Erythroblast (primary cell): ENCODE results near the gene MPPED1.

ENCODE experiments used
- DNase-seq, 2 experiments: peaks; one replicate each; lab custom pipeline; 2025; lab: John Stamatoyannopoulos, UW
- GATA1 ChIP-seq: IDR thresholded peaks from 2 replicates; pipeline ENCODE4 v1.6.1; 2011; ENCODE audit warnings: low read depth, mild to moderate bottlenecking, control low read depth, low read length, moderate library complexity
- POLR2A ChIP-seq: IDR thresholded peaks from 2 replicates; pipeline ENCODE4 v1.6.1; 2011; ENCODE audit warnings: mild to moderate bottlenecking, low read length

The MPPED1 gene

DNA sequence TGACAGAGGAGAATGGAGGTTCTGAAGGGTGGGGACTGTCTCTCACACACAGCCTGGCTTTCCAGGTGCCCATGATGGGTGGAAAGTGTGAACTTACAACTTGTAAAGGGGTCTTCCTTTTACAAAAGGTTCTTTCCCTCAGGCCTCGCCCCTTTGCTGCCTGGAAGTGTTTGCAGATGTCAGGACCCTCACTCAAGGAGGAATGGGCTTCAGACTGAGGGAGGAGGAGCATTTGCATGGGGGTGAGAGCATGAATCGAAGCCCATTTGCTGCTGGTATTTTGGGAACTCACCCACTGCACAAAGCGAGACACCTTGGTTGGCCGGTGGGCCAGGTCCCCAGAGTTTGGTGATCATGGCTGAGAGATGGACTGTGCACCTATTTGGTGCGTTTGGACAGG lies 25.1 kb downstream of the MPPED1 start:
- TF ChIP-seq POLR2A (no peak), GATA1 (no peak)
- DNase-seq = no peak

DNA sequence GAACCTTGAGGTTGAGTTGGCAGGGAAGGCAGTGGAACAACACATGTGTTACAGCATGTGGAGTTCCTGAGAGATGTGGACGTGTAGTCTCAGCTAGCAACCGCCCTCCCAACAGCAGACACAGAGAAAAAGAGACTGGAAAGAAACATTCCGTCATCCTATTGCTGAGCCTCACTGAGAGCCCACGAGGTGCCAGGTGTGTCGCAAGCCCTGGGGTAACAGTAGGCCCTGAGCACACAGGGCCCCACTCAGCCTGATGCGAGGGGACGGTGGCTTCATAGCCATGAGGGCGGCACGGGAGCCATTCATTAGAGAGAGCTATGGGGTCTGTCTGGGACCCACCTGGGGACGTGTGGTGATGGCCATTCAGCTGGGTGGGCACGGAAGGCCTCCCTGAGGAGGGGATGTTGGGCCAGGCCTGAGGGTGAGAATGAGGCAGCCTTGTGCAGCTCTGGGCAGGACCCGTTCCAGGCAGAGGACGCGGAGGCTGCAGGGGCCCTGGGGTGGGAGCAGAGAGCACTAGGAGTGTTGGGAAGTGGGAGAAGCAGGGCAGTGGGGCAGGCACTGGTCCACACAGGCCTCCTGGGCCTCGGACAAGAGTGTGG lies 26.2 kb downstream of the MPPED1 start:
- no peak for DNase-seq
- TF ChIP-seq POLR2A (no peak), GATA1 (no peak)

DNA sequence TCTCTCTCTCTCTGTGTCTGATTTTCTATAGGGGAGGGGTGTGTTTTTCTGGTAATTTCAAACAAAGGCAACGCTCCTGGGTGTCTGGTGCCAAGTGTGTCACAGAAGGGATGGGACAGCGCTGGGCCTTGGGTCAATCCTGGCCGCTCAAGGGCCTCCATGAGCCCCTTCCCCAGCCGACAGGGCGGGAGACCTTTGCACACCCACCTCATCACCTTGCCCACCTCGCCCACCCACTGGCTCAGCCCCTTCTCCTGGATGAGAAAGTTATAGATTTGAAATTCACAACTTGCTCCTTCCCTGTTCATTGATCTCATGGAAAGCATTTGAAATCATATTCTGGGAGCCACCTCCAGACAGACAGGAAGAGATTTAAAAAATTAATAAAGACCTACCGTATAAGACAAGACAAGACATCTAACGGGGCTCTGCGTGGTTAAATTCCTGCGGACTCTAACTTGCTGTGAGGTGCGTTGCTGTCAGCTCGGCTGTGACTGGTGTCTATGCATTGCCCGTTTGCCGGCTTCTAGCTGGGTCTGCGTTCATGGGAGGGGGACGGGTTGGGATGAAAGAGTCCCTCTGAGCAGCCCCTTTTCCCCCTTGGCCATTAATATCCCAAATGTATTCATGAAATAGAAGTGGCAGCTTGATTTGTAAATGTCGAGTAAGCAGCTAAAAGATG lies 27.0 kb downstream of the MPPED1 start:
- TF ChIP-seq POLR2A (no peak), GATA1 (no peak)
- DNase-seq = no peak

DNA sequence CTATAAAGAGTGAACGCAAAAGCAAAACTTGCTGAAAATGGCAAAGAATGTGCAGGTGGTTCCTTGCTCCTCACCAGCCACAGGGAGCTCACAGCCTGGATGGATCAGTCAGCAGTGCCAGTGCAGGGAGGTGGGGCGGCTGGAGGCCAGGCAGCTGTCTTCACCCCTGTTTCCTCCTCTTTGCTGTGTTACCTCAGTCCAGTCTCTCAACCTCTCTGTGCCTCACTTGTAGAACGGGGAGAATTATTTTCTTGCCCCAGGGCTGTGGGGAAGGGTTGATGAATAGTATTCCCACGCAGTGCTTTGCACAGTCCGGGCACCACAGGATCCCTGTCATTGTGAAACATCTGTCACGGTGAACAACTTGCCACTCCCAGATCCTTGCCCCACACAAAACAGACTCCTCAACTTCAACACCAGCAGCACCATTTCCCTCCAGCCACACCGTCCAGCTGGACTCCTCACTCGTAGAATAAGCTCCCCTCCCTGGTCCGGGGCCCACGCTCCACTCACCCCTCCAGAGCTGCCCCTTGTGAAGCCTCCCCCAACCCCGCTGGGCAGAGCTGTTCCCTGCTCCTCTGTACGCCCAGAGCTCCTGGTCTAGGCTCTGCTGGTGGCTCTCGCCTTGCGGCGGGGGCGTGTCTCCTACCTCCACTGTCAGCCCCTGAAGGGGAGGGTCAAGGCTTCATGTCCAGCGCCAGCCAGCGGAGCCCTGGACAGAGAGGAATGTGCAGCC lies 27.7 kb downstream of the MPPED1 start:
- no peak for DNase-seq
- TF ChIP-seq POLR2A = no peak
- no peak for TF ChIP-seq GATA1

DNA sequence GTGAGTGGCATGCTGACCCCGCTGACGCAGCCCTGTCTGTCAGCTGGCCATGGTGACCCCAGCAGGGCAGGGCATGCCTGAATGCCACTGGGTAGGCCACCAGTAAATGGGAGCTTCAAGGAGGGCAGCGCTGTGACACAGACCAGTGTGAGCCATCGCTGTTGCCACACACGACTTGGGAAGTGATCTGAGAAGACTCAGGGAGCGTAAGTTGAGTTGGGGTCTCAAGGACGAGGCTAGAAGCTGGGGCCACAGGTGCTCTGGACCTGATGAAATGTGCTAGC lies 28.2 kb downstream of the MPPED1 start:
- no peak for TF ChIP-seq POLR2A
- no peak for TF ChIP-seq GATA1

DNA sequence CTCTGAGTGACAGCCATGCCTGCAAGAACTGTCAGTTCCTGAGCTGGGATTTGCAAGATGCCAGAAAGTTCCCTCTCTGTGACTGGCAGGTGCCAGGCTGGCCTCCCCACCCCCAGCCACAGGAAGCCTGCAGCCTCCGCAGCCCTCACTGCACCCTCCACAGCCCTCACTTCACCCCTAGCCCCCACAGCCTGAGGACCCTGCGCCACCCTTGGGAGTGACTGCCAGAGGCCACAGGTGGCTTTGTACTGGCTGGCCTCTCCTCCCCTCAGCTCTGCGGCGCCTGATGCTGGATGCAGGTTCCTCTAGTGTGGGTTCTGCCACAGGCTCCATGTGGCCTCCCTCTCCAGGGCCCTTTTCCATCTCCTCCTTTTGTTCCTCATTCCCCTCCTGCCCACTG lies 28.7 kb downstream of the MPPED1 start:
- DNase-seq = no peak
- no peak for TF ChIP-seq POLR2A
- TF ChIP-seq GATA1 = no peak

More for the DNA sequence above, 28.2 kb downstream of the MPPED1 start:
- DNase-seq = no peak

DNA sequence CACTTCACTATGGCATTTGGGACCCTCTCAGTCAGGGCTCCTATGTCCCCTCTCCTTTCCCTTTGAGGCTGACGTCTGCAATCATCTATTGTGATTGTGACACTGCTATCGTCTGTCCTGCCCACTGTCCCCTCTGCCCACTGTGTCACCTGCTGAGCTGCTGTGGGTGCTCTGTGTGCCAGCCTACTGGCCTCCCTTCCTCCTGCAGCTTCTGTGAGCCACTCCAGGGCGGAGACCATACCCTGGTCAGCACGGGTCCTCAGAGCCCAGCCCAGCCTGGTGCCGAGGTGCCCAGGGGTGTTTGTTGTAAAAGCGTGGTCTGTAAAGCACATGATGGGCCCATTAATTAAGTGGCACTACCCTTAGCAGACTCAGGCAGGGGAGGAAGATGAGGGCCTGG lies 29.4 kb downstream of the MPPED1 start:
- DNase-seq = no peak
- TF ChIP-seq GATA1 = no peak
- no peak for TF ChIP-seq POLR2A

DNA sequence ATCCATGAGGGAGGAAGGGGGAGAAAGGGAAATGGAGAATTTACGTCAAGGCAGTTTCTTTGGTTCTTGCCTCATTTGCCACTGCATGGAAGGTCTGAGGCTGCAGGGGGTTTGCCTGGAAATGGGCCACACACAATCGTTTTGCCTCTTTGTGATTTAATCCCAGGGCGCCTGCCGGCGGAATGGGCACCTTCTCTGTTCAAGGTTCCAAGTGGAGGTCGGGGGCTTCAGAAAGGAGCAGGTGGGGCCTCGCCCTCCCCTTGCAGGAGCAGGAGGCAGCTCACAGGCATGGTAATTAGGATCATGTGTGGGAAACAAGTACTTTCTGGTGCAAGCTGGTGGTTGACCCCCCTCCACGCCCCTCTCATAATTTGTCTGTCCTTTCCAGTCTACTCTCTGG lies 29.9 kb downstream of the MPPED1 start:
- DNase-seq = no peak
- TF ChIP-seq POLR2A = no peak
- no peak for TF ChIP-seq GATA1

DNA sequence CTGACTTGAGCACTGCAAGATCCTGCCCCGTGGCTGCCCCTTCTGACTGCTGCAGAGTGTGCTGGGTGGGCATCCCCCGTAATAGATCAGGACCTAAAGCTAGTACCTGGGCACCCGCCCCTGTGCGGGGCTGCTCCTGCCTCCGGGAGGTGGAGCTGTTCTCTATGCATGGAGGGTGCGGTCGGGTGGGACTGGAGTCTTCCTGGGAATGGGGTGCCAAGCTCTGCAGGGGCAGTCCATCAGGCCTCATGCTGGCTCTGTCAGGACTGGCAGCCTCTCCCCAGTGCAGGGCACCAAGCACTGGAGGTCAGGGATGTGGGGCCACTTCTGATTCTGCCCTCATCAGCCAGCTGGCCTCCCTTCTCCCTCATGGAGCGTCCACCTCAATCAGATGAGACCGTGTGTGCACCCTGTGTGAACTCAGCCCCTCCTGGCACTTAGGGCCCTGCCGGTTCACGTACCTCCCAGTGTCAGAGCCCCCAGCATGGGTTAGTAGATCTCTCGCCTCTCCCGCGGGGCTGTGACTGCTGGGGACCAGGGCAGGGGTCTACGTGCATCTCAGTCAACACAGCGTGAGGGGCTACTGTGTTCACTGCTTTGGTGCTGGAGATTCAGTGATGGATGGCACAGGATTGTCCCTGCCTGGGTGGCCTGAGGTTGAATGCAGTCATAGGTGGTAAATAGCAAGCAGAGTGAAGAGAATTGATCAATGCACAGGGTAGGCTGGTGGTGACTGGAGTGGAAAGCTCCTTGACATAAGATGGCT lies 30.8 kb downstream of the MPPED1 start:
- no peak for TF ChIP-seq GATA1
- no peak for DNase-seq

DNA sequence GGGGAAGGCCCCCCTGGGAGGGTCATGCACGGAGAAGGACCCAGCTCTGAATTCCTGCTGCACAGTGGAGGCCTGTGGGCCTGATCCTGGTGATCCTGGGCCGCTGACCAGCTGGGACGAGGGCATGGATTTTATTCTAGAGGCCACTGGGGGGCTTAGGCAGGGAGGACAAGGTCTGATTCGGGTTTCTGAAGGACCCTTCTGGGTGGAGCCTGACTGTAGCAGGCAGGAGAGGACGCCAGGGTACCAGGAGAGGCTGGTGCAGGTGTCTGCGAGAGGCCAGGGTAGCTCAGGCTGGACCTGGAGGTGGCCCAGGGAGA lies 31.3 kb downstream of the MPPED1 start:
- no peak for DNase-seq
- TF ChIP-seq POLR2A (no peak), GATA1 (no peak)

DNA sequence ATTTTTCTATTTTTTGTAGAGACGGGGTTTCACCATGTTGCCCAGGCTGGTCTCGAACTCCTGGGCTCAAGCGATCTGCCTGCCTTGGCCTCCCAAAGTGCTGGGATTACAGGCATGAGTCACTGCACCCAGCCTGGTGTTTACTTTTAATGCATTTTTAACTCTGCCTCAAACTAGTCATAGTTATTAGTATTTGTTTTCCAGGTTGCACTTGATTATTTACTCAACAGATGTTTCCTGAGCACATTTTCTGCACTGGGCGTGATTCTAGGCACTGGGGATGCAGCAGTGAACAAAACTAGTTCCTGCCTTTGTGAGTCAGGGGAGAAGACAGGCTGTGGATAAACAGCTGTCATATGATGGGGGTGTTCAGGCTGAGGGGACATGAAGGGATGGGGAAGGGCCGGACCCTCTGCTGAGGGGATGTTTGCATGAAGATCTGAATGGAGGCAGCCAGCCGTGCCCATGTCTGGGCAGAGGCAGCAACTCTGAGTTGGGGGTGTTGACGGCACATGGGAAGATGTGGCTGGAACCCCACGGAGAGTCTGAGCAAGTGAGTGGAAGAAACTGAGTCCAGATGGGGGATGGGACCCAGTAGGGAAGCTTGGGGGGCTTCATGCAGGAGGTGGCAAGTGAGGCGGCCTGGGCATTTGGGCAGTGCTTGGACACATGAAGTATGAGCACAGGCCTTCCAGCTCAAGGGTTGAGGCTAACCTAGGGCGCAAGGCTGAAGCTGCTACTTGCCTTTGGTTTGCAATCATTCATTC lies 34.4 kb downstream of the MPPED1 start:
- no peak for DNase-seq

DNA sequence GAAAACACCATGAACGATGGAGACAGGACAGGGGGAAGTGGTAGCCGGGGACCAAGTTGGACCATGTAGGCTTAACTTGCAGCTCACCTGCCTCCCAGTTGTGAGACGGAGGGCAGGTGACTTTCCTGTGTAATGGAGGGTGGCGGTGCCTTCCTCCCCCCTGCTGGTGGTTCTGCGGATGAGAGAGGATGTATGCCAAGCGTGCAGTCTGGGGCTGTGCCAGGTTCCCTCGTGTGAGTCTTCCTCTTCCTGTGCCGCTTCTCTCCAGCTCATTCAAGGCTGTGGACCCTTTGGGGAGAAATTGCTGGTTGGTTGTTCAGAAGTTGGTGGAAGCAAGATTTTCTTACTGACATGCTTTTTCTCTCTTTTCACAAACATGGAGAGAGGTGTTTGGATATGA lies 35.1 kb downstream of the MPPED1 start:
- DNase-seq = no peak
- TF ChIP-seq POLR2A (no peak), GATA1 (no peak)

More for the DNA sequence above, 34.4 kb downstream of the MPPED1 start:
- TF ChIP-seq POLR2A (no peak), GATA1 (no peak)

DNA sequence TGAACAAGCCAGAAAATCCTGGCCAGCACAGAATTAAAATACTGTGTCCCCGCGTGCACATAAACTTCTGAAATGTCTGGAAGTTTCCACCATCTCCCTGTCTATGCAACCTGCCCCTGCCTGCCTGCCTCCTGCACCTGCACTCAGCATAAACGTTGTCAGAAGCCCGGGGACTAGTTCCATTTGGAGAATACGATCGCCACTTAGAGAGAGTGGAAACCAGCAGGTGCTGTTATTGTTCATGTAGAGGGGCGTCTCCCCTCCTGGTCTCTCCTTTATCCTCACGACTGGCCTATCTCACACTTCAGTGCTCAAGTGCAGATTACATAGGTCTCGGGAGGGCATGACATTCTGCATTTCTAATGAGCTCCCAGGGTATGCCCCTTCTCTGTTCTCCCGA lies 35.6 kb downstream of the MPPED1 start:
- no peak for DNase-seq
- TF ChIP-seq GATA1 = no peak
- no peak for TF ChIP-seq POLR2A

DNA sequence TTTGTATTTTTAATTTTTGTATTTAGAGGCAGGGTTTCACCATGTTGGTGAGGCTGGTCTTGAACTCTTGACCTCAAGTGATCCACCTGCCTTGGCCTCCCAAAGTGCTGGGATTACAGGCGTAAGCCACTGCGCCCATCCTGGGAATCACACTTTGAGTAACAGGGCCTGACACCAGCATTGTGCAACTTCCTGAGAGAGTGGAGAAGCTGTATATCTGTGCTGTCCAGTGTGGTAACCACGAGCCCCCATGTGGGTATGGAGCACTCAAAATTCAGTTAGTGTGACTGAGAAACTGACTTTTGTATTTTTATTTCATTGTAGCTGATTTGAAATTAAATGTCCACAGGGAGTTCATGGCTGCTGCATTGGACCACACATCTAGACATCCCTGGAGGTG lies 36.2 kb downstream of the MPPED1 start:
- DNase-seq = no peak
- TF ChIP-seq GATA1 (no peak), POLR2A (no peak)
